HepG2 (cell line): ENCODE data around the gene ZKSCAN5. TPM values are rescaled to one million over a fixed set of nuclear protein-coding genes. Genes with fewer than 3 reads are reported as not detected.

ENCODE experiments used
- ATAC-seq: fragments of 200-7000 bp; cut with Tn5 transposase; 3 replicates; pipeline ENCODE4 v1.9.1; 2020; ENCODE audit warnings: mild to moderate bottlenecking, moderate library complexity
- BruUV-seq: library from RNA; stranded (reverse); fragments of 400-500 nt; replicated peaks from 2 replicates; lab custom pipeline; 2021; lab: Mats Ljungman, UMichigan
- CTCF ChIA-PET: fragments of 300-600 bp; formaldehyde crosslinking; extraction: SDS; loops from one replicate; lab custom pipeline; 2021; ENCODE audit warnings: low total read pairs, inconsistent platforms, low intra/inter-chr PET ratio; lab: Yijun Ruan, JAX
- POLR2A ChIA-PET: fragments of 350-600 bp; sonication (Branson Sonifier 250); formaldehyde crosslinking; loops from one replicate; lab custom pipeline; 2020; ENCODE audit warnings: antibody characterized with exemption, inconsistent platforms; lab: Yijun Ruan, JAX
- DNase-seq: peaks from one replicate; pipeline ENCODE4 v3.0.0-alpha.2; 2015; ENCODE audit warnings: low spot score
- FAIRE-seq: peaks from 3 replicates; lab custom pipeline; 2011; peaks lifted over from hg19 to GRCh38; lab: Jason Lieb, UNC
- H2AFZ ChIP-seq: one replicate; pipeline ENCODE4 v1.6.1; 2011; ENCODE audit warnings: low read length, inconsistent platforms
- H3K27ac ChIP-seq: fragments of 300-600 bp; 3 replicates; pipeline ENCODE4 v1.8.0; 2011; ENCODE audit warnings: mixed run types, mild to moderate bottlenecking, mixed read lengths, low read length, inconsistent platforms; ENCODE audit not compliant: insufficient read depth; ENCODE audit errors: extremely low read length
- H3K27me3 ChIP-seq, 2 experiments: fragments of 200-600 bp in 1 of 2; 2 replicates in 1 of 2; 3 replicates in 1 of 2; pipeline versions ENCODE4 v1.6.0 to v1.8.0; 2011; ENCODE audit warnings: low read length in 2 of 2, mild to moderate bottlenecking in 2 of 2, moderate library complexity in 2 of 2, inconsistent platforms in 1 of 2; ENCODE audit not compliant: insufficient read depth in 2 of 2, control insufficient read depth in 1 of 2
- H3K36me3 ChIP-seq, 2 experiments: fragments of 200-600 bp in 1 of 2; replicated peaks in 1 of 2; 2 replicates in 1 of 2; 3 replicates in 1 of 2; pipeline versions ENCODE4 v1.5.1 to v1.8.0; 2011; ENCODE audit warnings: low read length in 2 of 2, inconsistent platforms in 1 of 2; ENCODE audit not compliant: insufficient read depth in 2 of 2, control insufficient read depth in 1 of 2
- H3K4me1 ChIP-seq: 2 replicates; pipeline ENCODE4 v1.5.1; 2012; ENCODE audit warnings: low read length, inconsistent platforms; ENCODE audit not compliant: insufficient read depth
- H3K4me2 ChIP-seq: 2 replicates; pipeline ENCODE4 v1.6.0; 2011; ENCODE audit warnings: low read depth, low read length, inconsistent platforms
- H3K4me3 ChIP-seq, 3 experiments: fragments of 200-600 bp in 1 of 3; sonication (generic), shearing (Covaris generic) in 1 of 3; replicated peaks in 1 of 3; 2 replicates each; pipeline ENCODE4 v1.5.1; 2011 to 2016; ENCODE audit warnings: low read length in 3 of 3, inconsistent platforms in 2 of 3, low read depth in 2 of 3, mild to moderate bottlenecking in 2 of 3, control low read depth in 1 of 3, mixed read lengths in 1 of 3; ENCODE audit not compliant: insufficient read depth in 1 of 3
- H3K79me2 ChIP-seq: one replicate; pipeline ENCODE4 v1.6.1; 2011; ENCODE audit warnings: low read length, inconsistent platforms; ENCODE audit not compliant: insufficient read depth
- H3K9ac ChIP-seq: 2 replicates; pipeline ENCODE4 v1.6.0; 2011; ENCODE audit warnings: mild to moderate bottlenecking, low read depth, low read length, inconsistent platforms; ENCODE audit not compliant: insufficient read depth
- H3K9me3 ChIP-seq: 2 replicates; pipeline ENCODE4 v1.5.1; 2012; ENCODE audit warnings: mild to moderate bottlenecking, low read length
- H4K20me1 ChIP-seq: 2 replicates; pipeline ENCODE4 v1.6.0; 2011; ENCODE audit warnings: inconsistent platforms, mild to moderate bottlenecking, low read length, moderate library complexity; ENCODE audit not compliant: insufficient read depth
- ADNP ChIP-seq: sonication (generic); formaldehyde crosslinking; IDR thresholded peaks from 2 replicates; pipeline ENCODE4 v1.4.0; 2020; ENCODE audit warnings: missing genetic modification reagents
- ARHGAP35 ChIP-seq: sonication (generic); formaldehyde crosslinking; IDR thresholded peaks from 2 replicates; pipeline ENCODE4 v1.9.0; 2022; ENCODE audit warnings: mild to moderate bottlenecking, inconsistent platforms, moderate library complexity, missing genetic modification reagents, borderline replicate concordance
- ATF7-NPFF ChIP-seq: sonication (generic); formaldehyde crosslinking; IDR thresholded peaks from 2 replicates; pipeline ENCODE4 v1.8.1; 2023; ENCODE audit warnings: mild to moderate bottlenecking, low read depth, missing genetic modification reagents, moderate library complexity
- HIC2 ChIP-seq: sonication (generic); formaldehyde crosslinking; IDR thresholded peaks from 2 replicates; pipeline ENCODE4 v1.9.0; 2022; ENCODE audit warnings: low read depth, missing genetic modification reagents
- POLR2G ChIP-seq: fragments of 200-400 bp; formaldehyde crosslinking; IDR thresholded peaks from 2 replicates; pipeline ENCODE4 v1.6.1; 2018; ENCODE audit warnings: mild to moderate bottlenecking, low read depth, low read length, moderate library complexity
- RAD21 ChIP-seq: fragments of 450-650 bp; formaldehyde crosslinking; IDR thresholded peaks from 2 replicates; pipeline ENCODE4 v1.5.0; 2020; ENCODE audit warnings: mild to moderate bottlenecking
- SALL1 ChIP-seq: sonication (generic); formaldehyde crosslinking; IDR thresholded peaks from 2 replicates; pipeline ENCODE4 v1.8.0; 2022; ENCODE audit warnings: mild to moderate bottlenecking, missing genetic modification reagents
- SALL2 ChIP-seq: sonication (generic); formaldehyde crosslinking; IDR thresholded peaks from 2 replicates; pipeline ENCODE4 v1.8.1; 2023; ENCODE audit warnings: mild to moderate bottlenecking, missing genetic modification reagents, inconsistent platforms
- ZKSCAN8 ChIP-seq: IDR thresholded peaks from 2 replicates; pipeline ENCODE4 v1.6.1; 2016; ENCODE audit warnings: borderline replicate concordance, missing genetic modification reagents, missing compliant biosample characterization
- ZNF136 ChIP-seq: sonication (generic); formaldehyde crosslinking; IDR thresholded peaks from 2 replicates; pipeline ENCODE4 v1.8.1; 2022; ENCODE audit warnings: low read depth, mild to moderate bottlenecking, moderate library complexity, missing genetic modification reagents
- ZNF234 ChIP-seq: sonication (generic); formaldehyde crosslinking; conservative IDR thresholded peaks from 2 replicates; pipeline ENCODE4 v1.5.1; 2020; ENCODE audit warnings: mild to moderate bottlenecking, missing genetic modification reagents
- ZNF333 ChIP-seq: sonication (generic); formaldehyde crosslinking; IDR thresholded peaks from 2 replicates; pipeline ENCODE4 v1.4.0; 2020; ENCODE audit warnings: mild to moderate bottlenecking, missing genetic modification reagents, borderline replicate concordance
- ZNF496 ChIP-seq: sonication (generic); formaldehyde crosslinking; IDR thresholded peaks from 2 replicates; pipeline ENCODE4 v1.8.1; 2023; ENCODE audit warnings: mild to moderate bottlenecking, moderate library complexity, missing genetic modification reagents; ENCODE audit not compliant: insufficient replicate concordance
- ZNF549 ChIP-seq: sonication (generic); formaldehyde crosslinking; IDR thresholded peaks from 2 replicates; pipeline ENCODE4 v1.5.0; 2020; ENCODE audit warnings: missing genetic modification reagents
- ZNF550 ChIP-seq: sonication (generic); formaldehyde crosslinking; IDR thresholded peaks from 2 replicates; pipeline ENCODE4 v1.4.0; 2020; ENCODE audit warnings: mild to moderate bottlenecking, missing genetic modification reagents, borderline replicate concordance
- ZNF557 ChIP-seq: sonication (generic); formaldehyde crosslinking; IDR thresholded peaks from 2 replicates; pipeline ENCODE4 v1.4.0; 2020; ENCODE audit warnings: missing genetic modification reagents
- WGBS: methylation state at CpG from one replicate; pipeline ENCODE4 v1.1.6; 2017; ENCODE audit warnings: low lambda C conversion rate; 5-methylcytosine and 5-hydroxymethylcytosine counted together
- in situ Hi-C: cut with HindIII; loops from 2 replicates; pipeline ENCODE4 v1.10.0; 2017; ENCODE audit warnings: low pct_unique_long_range_greater_than_20kb; ENCODE audit not compliant: extremely low pct_ligation_motif_present
- intact Hi-C: fragments of 100-400 bp; cut with micrococcal nuclease; formaldehyde crosslinking; loops from one replicate; pipeline ENCODE4 v1.10.0; 2022; ENCODE audit not compliant: unreplicated experiment
- polyA plus RNA-seq, 8 experiments: library from polyadenylated mRNA; depleted of rRNA in 3 of 8; stranded (reverse) in 7 of 8; unstranded in 1 of 8; fragments of >200 nt; fragmentation: Illumina TruSeq in 4 of 8; extraction: Trizol in 4 of 8; gene quantifications; 2 replicates each; pipeline versions ENCODE4 v1.2.1 to v1.2.3, GENCODE V29; 2011 to 2016; ENCODE audit warnings: low read depth in 4 of 8, missing spikeins in 1 of 8, mixed read lengths in 1 of 8; ENCODE audit not compliant: insufficient read depth in 1 of 8
- total RNA-seq, 5 experiments: library from RNA; depleted of rRNA; stranded (reverse); fragments of >200 nt; fragmentation: Illumina TruSeq; extraction: Trizol; gene quantifications; 2 replicates each; pipeline ENCODE4 v1.2.3, GENCODE V29; 2016; ENCODE audit warnings: low read depth in 1 of 5
- TF ChIP-seq, protein P1 (sequence below): sonication (generic); formaldehyde crosslinking; conservative IDR thresholded peaks from 2 replicates; pipeline ENCODE4 v1.5.0; 2020; ENCODE audit warnings: missing genetic modification reagents

ZKSCAN5 gene
- total and polyA plus RNA-seq, 2 of the 13 experiments (the other 11 are each of a cell fraction or from before 2014, with no cell fraction given), result 5.5 to 11.7 TPM

DNA sequence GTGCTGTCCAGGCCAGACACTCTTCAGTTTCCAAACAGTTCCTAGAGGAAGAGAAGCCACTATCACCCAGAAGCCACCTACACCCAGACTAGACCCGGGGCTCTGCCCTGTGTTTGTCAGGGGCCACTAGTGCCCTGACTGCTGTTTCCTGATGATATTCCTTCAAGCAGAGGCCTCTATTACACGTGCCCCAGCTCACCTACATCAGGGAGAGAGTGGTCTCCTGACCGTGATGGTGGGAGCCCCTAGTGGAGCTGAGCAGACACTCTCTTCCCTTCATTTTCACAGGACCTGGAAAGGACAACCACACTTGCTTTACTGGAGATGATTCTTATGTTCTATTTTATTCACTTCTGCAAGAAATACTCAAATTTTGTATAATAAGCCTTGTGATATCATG lies 13.6 kb upstream of the ZKSCAN5 start:
- in situ Hi-C loops (no loop called here), intact Hi-C loops (no loop called here)
- Histone ChIP-seq H3K27me3 (no peaks in the 10 kb centered on the region), H3K4me1 (peaks cover 9% of the 10 kb centered on the region), H3K36me3 (peaks cover 8 to 26% of the 10 kb centered on the region in 2 experiments), H3K9me3 (no peaks in the 10 kb centered on the region), H3K79me2 (no peaks in the 10 kb centered on the region), H4K20me1 (no peaks in the 10 kb centered on the region), H3K9ac (no peak overlapping the region), H2AFZ (no peak overlapping the region), H3K4me3 (no peak overlapping the region), H3K27ac (no peak overlapping the region), H3K4me2 (no peak overlapping the region)
- CTCF ChIA-PET, result no interaction called here
- FAIRE-seq, result no peak
- 87% methylated on average over 3 of the region's 3 CpGs for WGBS
- ATAC-seq, result peak; percentile 55
- TF ChIP-seq POLR2G (peak; percentile 41; the same call in 1 of the 2 replicates), ZNF550 (CRISPR knock-in tag) (no peak), RAD21 (CRISPR knock-in tag) (0 out of 2 replicates have a peak, but pooled peaks have one; percentile 9)
- no TSS peak for BruUV-seq
- POLR2A ChIA-PET, result interaction anchor here (2.7 kb wide), 1 partner anchor 14 kb away, joined by 8 read pairs; the partner anchor contains the start of gene ZKSCAN5
- DNase-seq, result no peak

DNA sequence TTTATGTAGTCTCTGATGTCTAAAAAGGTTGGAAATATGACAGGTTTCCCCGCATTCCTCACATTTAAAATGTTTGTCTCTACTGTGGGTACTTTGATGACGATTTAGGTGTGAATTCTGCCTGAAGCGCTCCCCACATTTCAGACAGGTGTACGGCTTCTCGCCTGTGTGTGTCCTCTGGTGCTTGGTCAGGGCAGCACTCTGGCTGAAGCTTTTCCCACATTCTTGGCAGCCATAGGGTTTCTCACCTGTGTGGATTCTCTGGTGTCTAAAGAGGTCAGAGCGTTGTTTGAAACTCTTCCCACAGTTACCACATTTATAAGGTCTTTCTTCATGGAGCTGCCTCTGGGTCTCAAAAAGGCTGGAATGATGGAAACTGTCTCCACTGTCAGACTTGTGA lies 10.6 kb upstream of the ZKSCAN5 start:
- Histone ChIP-seq H3K9ac (no peak overlapping the region), H3K36me3 (peaks cover 10 to 27% of the 10 kb centered on the region in 2 experiments), H3K4me2 (no peak overlapping the region), H3K4me3 (no peak overlapping the region), H2AFZ (no peak overlapping the region), H3K9me3 (no peaks in the 10 kb centered on the region), H3K4me1 (peaks cover 17% of the 10 kb centered on the region), H4K20me1 (peaks cover 10% of the 10 kb centered on the region), H3K27me3 (no peaks in the 10 kb centered on the region), H3K79me2 (peaks cover 23% of the 10 kb centered on the region), H3K27ac (no peak overlapping the region)
- in situ Hi-C loops, result no loop called here
- ATAC-seq, result no peak
- BruUV-seq, result no TSS peak
- ChIA-PET CTCF (no interaction called here), POLR2A (no interaction called here)
- FAIRE-seq, result no peak
- DNase-seq, result no peak
- WGBS, result 97% methylated on average over 6 of the region's 6 CpGs
- intact Hi-C loops, result no loop called here
- TF ChIP-seq, protein P1, sequence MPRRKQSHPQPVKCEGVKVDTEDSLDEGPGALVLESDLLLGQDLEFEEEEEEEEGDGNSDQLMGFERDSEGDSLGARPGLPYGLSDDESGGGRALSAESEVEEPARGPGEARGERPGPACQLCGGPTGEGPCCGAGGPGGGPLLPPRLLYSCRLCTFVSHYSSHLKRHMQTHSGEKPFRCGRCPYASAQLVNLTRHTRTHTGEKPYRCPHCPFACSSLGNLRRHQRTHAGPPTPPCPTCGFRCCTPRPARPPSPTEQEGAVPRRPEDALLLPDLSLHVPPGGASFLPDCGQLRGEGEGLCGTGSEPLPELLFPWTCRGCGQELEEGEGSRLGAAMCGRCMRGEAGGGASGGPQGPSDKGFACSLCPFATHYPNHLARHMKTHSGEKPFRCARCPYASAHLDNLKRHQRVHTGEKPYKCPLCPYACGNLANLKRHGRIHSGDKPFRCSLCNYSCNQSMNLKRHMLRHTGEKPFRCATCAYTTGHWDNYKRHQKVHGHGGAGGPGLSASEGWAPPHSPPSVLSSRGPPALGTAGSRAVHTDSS (CRISPR knock-in tag), result no peak
- no peak for TF ChIP-seq ZNF549 (CRISPR knock-in tag)
- TF ChIP-seq ZNF234 (CRISPR knock-in tag), result no peak
- no peak for TF ChIP-seq ZNF496 (CRISPR knock-in tag)
- TF ChIP-seq SALL2 (CRISPR knock-in tag), result no peak
- TF ChIP-seq ZNF557, result no peak
- TF ChIP-seq ZNF136 (CRISPR knock-in tag), result no peak
- no peak for TF ChIP-seq HIC2
- TF ChIP-seq ADNP (CRISPR knock-in tag), result no peak
- TF ChIP-seq ATF7-NPFF, result no peak
- TF ChIP-seq ARHGAP35 (CRISPR knock-in tag), result no peak
- no peak for TF ChIP-seq ZKSCAN8 (CRISPR knock-in tag)
- no peak for TF ChIP-seq ZNF333 (CRISPR knock-in tag)
- no peak for TF ChIP-seq SALL1 (CRISPR knock-in tag)
